DMS79 (cell line): ENCODE results near the gene IL3.
"Not testable (repeated sequence)": the region's sequence is repeated elsewhere in the genome, so short reads cannot be mapped to it uniquely, and the experiment has no call there.

Source experiments
- DNase-seq: peaks from one replicate; lab custom pipeline; 2025; lab: John Stamatoyannopoulos, UW

IL3 gene

DNA sequence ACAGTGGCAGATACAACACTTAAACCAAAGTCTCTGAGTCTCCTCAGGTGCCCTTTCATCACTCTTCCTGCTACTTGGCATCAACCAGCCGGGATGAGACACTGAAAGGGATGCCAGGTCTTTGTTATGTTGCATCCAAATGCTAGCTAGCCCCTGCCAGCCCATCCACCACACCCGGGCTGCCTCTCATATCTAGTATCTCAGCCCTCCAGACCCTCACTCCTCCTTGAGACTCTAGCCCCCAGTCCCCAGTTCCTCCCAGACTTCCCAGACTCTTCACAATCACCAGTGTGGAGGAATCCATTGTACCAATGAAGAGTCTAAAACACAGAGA lies 34.6 kb downstream of the IL3 start:
- no peak for DNase-seq

DNA sequence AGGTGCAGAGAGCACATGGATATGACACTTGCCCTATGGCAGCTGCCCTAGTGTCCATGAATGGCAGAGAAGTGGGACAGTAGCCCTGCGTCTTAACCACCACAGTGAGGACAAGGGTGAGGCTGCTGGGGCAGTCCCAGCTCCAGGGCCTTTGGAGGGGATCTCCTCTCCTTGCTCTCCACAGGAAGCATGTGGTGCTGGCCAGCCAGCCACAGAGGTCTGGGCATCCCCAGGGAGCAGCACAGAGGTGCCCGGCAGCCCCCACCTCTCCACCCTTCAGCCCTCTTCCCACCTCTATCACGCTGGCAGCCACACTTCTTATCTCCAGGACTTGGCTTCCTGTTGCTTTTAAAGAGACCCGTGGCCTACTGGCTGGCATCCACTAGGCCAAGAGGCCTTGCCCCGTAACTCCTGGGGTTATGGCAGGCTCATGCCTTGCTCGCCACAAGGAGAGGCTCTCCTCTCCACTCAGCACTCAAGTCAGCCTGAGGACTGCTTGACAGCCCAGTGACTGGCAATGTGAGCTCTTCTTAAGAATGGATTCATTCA lies 35.0 kb downstream of the IL3 start:
- no peak for DNase-seq

DNA sequence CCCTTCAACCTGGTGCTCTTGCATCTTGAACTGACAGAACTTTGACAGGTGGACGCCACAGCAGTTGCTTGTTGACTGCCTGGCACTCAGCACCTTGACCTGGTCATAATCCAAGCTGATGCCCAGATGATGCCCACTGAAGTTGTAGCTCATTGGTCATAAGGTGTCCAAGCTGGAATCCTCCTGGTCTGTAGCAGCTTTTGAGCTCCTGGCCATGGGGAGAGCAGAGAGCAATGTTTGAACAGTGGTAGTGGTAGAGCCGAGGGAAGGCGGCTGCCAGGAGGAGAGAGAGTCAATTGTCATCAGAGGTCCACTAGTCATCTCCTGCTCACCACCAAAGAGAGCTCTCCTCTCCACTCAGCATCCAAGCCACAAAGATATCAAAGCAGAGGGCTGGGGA lies 36.4 kb downstream of the IL3 start:
- DNase-seq, result no peak

DNA sequence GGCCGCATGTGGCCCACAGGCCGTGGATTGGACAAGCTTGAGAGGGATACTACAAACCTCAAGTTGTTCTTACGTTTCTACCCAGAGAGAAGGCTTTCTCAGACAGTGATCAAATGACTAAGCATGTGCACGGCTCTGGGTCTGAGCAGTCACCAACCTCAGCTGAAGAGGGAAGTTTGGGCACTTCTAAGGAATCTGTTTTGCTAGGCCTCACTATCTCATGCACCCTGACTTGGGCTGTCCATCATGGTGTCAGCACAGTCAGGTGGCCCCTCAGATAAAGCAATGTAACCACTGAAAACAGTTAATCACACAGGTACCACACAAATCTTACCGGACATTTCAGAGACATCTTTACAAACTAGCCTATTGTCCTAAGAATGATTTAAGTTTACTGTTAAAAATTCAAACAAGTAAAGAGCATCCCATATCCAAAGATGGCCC lies 37.7 kb downstream of the IL3 start:
- DNase-seq, result no peak

DNA sequence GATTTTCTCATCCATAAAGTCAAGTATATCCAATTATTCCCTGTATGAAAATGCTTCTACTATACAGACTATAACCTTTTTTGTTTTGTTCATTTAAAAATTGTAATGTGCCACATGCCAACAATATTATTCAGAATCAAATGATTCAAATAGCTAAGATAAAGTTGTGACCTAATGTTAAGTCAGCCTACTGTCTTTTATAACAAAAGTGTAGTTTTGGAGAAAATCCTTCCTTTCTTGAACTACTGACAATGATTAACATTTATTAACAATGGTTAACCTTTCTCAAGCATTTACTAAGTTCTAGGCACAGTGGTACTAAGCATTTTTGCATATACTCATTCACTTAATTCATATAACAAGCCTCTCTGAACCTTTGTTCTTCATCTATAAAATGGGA lies 38.2 kb downstream of the IL3 start:
- no peak for DNase-seq

DNA sequence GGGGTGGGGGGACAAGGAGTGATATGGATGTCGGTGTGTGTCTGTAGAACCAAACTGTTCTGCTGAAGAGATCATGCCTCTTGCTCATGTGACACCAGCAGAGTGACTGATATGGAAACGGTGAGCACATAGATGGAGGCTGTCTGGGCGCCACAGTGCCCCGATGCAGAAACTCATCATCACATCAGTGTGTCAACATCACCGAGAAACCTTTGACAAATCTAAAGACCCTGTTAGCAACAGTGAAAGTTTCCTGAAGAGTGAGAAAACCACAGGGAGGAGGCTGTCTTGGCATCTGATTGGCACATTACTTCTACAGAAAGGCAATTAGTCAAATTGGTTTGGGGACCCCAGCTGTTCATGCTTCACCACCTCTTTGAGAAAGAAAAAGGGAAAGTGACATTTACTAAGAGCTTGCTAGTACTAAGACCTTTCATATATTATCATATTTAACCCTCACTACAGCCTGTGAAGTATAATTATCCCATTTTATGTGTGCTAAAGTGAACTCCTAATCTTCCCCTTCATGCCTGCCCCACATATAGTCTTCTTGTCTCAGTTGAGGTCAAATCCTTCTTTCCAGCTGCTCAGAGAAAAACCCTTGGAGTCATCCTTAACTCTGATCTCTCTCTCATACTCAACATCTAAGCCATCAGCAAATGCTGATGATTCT lies 38.8 kb downstream of the IL3 start:
- DNase-seq, result no peak

DNA sequence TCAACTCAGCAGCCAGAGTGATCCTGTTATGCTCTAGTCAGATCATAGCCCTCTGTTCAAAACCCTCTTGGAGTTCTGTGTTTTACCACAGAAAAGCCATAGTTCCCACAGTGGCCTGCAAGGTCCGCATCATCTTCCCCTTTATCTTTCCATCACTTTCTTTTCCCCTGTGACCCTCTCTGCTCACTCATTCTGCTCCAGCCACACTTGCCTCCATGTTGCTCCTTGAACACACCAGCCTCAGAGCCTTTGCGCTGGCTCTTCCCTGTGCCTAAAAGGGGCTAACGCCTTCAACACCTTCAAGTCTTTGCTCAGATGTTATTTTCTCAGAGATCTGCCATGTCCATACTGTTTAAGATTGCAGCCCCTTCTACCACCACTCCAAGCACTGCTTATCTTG lies 39.5 kb downstream of the IL3 start:
- no peak for DNase-seq

DNA sequence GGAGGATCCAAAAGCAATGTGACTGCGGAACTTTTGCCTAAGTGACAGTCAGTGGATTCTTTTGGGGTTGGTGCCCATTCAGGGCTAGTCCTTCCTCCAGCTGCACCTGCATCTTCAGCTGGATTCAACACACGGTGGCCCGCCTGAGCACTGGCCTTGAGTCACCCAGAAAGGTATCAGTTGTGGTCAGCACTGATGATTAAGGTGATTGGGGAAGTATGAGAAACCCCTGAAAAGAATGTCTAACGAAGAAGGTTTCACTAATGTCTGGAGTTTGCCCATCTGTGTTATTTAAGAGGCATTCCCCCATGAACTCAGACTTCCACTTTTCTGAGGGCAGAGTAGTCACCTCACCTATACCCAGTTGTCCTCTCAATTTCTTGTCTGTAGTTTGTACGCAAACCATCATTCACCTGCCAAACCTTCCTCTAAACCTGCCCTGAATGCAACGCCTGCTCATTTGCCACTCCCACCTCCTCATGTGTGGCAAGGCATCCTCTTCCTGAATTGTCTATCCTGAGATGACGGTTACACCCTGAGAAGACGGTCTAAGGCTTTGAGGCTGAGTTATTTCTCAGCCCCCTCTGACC lies 40.3 kb downstream of the IL3 start:
- no peak for DNase-seq

DNA sequence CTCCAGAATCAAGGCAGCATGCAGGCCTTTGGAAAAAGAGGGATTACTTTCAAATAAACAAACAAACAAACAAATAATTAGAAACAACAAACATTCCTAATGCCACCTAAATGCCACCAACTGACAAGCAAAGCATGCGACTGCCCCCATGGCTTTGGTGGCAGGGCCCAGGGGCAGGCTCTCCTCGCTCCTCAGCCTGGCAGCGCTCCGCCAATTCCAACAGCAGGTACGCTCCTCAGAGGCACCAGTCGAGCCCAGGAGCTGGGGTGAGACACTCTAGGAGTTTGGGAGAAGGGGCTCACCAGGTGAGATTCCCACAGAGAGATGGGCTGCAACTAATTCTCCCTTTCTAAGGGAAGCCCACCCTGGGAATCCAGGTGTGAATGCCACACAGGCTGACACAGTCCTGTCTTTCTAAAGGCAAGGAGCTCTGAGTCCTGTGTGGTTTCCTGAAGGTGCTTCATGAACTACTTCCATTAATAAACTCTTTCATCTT lies 41.0 kb downstream of the IL3 start:
- no peak for DNase-seq

DNA sequence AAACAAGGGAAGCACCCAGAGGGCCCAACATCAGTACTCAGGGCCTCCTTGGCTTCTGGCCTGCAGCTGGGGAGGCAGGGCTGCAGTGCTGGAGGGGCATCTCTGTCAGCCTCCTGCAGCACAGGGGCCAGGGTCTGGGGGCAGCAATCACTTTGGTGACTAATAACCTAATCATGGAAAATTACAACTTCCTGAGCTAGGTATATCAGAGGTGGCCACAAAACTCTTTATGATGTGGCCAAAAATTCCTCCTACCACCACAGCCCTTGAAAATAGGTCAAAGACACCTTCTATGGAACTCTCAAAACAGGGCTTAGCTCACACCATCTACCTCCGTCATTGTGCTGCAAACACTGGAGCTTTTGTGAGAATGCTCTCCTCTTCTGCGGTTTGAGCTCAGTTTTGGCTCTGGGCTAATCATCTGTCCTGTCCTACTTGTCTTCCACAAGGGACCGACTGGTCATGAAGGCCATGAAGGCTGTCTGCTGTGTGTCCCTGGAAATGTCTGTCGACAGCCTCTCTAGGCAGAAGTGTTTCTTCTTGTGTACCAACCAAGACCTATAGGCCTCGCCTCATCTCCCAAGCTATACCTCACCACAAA lies 41.7 kb downstream of the IL3 start:
- no peak for DNase-seq

DNA sequence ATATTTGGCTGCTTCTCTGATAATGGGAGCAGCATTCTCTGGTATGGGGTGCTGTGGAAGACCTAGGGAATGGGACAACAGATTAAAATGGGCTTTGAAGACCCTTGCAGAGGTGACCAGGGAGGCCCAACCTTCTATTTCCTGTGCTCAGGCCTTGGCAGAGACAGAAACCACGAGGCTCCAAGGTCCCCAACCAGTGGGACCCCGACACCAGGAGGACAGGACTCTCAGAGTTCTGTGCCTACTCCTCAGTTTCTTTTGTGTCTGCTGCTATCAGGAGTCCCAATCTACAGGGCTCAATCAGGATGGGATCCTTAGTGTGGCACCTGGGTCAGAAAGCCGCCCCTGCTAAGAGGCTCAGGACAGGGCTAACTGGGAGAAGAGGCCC lies 42.5 kb downstream of the IL3 start:
- DNase-seq, result no peak

DNA sequence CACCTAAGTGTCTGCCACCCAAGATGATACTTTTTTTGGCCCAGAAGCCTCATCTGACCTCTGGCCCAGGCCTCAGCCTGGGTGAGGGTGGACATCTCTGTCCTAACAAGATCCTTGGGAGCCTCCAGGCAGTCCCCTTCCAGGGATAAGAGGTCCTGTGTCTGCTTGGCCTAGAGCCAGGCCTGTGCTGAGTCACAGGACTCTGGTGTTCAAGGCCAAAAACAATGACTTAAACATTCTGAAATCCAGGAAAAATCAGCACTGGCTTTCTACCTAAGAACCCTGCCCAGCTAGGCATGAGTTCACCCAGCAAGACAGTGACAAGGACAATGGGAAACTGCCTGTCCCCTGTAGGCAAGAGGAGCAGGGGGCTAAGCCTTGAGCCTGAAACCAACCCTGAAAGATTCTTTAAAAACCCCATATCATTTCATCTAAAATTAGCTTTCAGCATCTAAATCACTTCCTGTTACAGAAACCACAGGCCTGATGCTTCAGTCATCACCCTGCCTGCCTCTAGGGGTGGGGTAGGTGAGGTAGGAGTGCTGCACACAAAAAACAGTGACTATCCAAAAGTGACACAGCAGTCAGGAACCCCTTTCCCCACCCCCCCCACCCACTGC lies 43.0 kb downstream of the IL3 start:
- DNase-seq, result no peak

DNA sequence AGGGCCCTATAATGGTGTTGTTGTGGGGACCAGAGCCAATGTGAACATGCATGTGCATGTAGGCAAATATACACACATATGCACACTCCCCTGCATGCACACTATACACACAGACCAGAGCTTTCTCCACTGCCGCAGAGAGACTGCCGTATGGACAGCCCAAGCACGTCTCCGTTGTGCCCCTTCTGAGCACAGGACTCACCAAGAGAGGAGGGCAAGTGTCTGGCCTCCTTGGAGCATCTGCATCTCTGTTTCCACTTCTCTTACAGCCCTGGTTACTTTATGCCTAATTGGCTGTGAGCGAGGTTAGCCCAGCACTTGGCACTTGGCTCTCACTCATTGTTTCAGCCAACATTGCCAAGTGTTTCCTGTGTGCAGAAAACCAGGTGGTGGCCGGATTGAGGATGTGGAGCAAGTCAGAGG lies 43.5 kb downstream of the IL3 start:
- DNase-seq, result peak; percentile 5

DNA sequence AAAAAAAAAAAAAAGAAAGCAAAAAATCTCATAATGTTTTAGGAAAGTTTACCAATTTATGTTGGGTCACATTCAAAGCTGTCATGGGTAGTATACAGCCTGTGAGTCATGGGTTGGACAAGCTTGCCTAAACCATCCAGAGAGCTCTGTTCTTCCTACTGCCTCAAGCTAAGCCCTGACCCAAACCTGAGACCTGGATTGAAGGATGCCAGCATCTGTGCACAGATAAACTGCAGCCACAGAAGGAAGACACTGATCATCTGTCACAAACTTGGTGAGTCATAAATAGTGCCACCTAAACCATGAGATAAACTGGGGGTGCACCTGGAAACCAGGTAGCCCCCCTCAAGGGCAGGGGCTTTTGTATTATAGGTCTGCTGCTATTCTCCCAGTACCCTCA lies 44.1 kb downstream of the IL3 start:
- no peak for DNase-seq

DNA sequence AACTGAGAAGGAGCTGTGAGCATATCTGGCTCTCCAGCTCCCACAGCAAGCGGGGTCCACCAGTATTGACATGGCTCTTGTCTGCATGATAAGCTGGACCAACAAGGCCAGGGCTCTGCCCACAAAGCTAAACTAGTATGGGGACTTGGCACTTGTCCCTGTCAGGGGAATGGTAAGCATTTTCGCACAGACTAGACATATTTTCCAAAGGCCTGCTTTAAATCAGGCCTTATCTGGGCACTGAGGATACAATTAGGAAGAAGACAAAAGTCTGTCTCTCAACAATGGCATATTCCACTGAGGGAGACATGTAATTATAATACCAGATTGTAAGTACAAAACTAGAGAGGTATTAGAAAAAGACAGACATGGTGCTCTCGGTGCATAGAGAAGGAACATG lies 45.2 kb downstream of the IL3 start:
- no peak for DNase-seq

DNA sequence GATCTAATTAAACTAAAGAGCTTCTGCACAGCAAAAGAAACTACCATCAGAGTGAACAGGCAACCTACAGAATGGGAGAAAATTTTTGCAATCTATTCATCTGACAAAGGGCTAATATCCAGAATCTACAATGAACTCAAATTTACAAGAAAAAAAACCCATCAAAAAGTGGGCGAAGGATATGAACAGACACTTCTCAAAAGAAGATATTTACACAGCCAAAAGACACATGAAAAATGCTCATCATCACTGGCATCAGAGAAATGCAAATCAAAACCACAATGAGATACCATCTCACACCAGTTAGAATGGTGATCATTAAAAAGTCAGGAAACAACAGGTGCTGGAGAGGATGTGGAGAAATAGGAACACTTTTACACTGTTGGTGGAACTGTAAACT lies 48.0 kb downstream of the IL3 start:
- DNase-seq, result not testable (repeated sequence)

DNA sequence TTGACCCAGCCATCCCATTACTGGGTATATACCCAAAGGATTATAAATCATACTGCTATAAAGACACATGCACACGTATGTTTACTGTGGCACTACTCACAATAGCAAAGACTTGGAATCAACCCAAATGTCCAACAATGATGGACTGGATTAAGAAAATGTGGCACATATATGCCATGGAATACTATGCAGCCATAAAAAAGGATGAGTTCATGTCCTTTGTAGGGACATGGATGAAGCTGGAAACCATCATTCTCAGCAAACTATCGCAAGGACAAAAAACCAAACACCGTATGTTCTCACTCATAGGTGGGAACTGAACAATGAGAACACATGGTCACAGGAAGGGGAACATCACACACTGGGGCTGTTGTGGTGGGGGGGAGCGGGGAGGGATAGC lies 48.5 kb downstream of the IL3 start:
- DNase-seq, result not testable (repeated sequence)

DNA sequence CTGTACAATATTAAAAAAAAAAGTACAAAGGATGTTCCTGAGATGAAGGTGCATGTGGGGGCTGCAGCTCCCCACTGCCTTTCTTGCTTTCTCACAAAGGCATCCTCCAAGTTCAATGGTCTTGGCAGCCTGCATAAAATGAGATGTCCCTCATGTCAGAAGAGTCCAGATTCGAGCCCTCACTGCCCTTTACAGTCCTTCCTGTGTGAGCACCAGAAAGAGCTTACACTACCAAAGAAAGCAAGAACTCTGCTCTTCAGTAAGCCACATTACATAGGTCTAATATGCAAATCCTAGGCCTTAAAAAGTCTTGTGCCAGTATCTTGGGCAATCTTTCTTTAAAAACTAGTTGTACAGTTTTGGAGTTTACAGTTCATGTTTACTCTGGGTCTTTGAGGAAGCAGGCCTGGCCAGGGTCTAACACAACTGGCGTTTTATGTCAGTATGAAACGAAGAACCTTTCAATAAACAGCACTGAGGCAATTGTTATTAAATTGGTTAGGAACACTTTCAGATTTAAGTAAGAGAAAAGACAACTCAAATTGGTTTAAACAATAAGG lies 49.1 kb downstream of the IL3 start:
- DNase-seq, result no peak

DNA sequence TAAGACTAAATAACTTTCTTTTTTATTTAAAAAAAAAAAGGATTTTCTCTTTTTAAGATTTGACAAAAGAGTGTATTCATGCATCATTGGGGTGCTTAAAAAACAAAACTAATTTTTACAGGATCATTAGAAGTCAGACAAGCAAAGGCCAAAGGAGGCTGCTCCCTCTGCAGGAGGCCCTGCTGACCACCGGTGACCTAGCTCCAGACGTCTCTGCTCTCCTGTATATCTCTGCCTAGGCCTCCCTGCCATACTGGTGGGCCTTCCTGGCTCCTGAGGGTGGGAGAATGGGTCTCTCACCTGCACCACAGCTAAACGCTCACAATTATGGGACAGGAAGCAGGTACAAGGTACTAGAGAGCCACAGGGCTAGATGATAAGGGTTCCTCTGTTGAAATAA lies 49.7 kb downstream of the IL3 start:
- DNase-seq, result no peak

DNA sequence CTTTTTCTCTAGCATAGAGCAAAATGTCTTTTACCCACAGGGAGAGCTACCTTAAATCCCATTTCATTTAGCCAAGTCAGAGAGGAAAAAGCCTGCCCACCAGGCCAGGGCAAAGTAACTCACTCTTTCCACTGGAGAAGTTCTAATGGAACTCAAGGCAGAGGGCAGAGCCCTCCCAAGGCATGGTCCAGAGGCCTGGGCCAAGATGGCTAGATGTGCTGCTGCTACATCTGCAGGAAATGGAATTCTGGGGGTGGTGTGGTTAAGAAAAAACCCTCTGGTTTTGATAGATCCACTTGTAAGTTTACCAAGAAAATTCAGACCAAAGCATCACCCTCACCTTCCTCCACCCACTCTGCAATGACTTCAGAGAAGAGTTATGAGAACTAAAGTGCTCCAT lies 50.5 kb downstream of the IL3 start:
- DNase-seq, result no peak

DNA sequence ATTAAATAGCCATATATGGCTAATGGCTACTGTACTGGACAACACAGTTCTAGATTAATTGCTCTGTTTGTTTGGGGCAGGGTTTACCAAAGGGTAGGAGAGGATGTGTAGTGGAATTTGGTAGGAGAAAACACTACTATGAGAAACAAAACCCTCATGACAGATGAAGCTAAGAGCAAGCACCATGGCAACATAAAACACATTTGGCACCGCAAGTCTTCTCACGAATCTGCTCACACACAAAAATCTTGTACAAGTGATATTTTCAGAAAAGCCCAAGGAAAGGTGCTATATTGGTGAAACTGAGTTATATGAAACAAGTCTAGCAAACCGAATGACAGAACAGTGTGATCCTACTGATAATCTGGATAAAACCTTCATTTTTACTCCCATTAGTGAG lies 51.7 kb downstream of the IL3 start:
- no peak for DNase-seq
